Ramos (cell line): ENCODE results near the gene STPG3.

Experiments used
- in situ Hi-C: fragments of 300-500 bp; cut with MboI; formaldehyde crosslinking; loops from one replicate; pipeline ENCODE4 v1.14.3; 2022; ENCODE audit warnings: low sequenced_read_pairs; ENCODE audit not compliant: unreplicated experiment

STPG3 gene

GRCh38 chr9:137243266-137243625, 7.8 kb upstream of the STPG3 start:
- in situ Hi-C loops: loop anchor here (25.0 kb wide), 1 partner anchor 456 kb away; the partner anchor contains the start of genes CCDC183 and TMEM141

DNA sequence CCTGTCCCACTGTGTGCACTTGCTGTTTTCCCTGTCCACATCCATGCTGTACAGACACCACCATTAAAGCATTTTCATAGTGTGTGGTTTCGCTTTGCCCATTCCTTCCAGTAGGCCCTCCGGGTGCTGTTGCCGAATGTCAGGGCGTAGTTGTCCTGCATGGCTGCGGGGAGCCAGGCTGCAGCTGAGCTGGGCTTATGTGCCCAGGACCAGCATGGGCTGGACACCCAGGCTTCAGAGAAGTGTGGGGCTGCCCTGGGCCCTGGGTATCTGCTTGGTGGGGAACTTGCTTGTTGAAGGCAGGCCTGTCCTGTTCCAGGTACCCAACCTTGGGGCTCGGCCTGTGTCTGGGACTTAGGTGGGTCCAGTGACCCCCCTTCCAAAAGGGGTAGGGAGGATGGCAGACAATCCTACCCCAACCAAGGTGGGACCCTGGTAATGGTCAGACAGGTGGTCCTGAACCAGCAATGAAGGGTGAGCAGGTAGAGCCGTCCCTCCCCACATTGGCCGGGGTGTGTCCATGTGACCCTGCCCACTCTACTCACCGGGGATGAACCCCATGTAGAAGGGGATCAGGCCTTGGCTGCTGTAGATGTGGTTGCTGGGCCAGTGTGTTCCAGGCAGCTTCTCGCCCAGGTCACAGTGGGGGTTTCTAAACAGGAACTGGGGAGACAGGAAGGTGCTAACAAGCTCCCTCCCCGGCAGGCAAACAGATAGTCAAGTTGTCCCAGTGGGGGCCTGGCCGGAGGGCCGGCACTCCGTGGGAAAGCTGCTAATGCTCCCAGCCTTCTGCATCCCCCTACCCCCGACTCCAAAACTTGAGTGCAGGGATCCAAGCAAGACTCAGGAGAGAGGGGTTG, 7.2 kb upstream of the STPG3 start:
- in situ Hi-C loops: loop anchor here (25.0 kb wide), 1 partner anchor 457 kb away; the partner anchor contains the start of genes CCDC183 and TMEM141

- in situ Hi-C loops: loop anchor here (25.0 kb wide), 1 partner anchor 457 kb away; the partner anchor contains the start of genes CCDC183 and TMEM141
Measured at GRCh38 chr9:137244486-137245449, 6.3 kb upstream of the STPG3 start.

DNA sequence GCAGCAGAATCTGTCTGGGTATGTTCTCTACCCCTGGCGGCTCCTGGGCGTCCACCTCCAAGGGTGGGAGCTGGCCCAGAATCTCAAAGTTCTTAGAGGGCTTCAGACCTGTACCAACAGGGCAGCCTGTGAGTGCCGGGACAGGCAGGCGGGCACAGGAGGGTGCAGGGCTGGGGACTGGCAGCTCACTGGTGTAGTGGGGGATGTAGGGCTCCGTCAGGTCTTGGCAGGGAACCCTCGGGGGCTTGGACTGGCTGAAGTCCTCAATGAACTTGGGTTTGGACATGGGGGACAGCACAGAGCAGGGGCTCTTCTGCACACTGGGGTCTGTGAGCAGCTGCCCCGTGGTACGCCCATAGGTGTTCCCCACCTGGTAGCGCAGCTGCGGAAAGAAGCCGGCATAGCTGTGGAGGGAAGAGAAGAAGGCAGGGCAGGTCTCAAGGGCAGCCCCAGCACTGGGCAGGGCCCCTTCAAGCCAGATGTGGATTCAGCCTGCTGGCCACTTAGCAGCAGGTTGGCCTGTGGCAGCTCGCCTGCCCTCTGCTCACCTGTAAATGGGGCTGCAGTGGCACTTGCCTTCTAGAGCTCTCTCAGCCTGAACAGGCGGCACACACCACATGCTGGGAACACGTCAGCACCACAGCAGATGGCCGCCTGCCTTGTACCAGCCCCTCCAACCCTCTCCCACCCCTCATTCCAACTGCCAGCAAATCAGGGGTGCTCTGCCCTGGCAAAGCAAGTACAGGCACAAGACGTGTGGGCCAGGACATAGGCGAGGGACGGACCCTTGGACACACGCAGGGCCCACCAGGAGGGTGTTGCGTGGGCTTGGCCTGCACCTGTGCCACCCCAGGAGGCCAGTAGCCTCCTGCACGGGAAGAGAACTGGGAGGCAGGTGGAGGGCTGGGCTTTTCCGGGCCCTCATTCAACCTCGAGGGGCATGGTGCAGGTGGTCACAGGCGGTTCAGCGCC, 5.3 kb upstream of the STPG3 start:
- in situ Hi-C loops: loop anchor here (25.0 kb wide), 1 partner anchor 458 kb away; the partner anchor contains the start of genes CCDC183 and TMEM141

GRCh38 chr9:137247135-137247915, 3.8 kb upstream of the STPG3 start:
- in situ Hi-C loops: loop anchor here (25.0 kb wide), 1 partner anchor 460 kb away; the partner anchor contains the start of genes CCDC183 and TMEM141

DNA sequence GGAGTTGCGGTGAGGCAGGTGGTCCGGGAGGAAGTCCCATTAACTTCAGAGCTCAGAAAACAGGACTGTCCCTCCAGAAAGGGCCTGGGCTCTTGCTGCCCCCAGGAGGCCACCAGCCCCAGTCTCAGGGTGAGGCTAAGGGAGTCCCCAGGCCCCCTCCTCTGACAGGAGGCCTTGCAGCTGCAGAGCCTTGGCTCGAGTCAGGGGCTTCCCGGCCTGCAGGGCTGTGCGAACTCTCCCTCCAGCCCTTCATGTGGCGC, 3.2 kb upstream of the STPG3 start:
- in situ Hi-C loops: loop anchor here (25.0 kb wide), 1 partner anchor 461 kb away; the partner anchor contains the start of genes CCDC183 and TMEM141

GRCh38 chr9:137250329-137251193, 525 bp upstream of the STPG3 start:
- in situ Hi-C loops: no loop called here

- in situ Hi-C loops: no loop called here
Measured at GRCh38 chr9:137251490-137252268, 593 bp downstream of the STPG3 start.

GRCh38 chr9:137252555-137253506, 1.7 kb downstream of the STPG3 start:
- in situ Hi-C loops: no loop called here

- in situ Hi-C loops: no loop called here
Measured at GRCh38 chr9:137253717-137254623, 2.9 kb downstream of the STPG3 start.

DNA sequence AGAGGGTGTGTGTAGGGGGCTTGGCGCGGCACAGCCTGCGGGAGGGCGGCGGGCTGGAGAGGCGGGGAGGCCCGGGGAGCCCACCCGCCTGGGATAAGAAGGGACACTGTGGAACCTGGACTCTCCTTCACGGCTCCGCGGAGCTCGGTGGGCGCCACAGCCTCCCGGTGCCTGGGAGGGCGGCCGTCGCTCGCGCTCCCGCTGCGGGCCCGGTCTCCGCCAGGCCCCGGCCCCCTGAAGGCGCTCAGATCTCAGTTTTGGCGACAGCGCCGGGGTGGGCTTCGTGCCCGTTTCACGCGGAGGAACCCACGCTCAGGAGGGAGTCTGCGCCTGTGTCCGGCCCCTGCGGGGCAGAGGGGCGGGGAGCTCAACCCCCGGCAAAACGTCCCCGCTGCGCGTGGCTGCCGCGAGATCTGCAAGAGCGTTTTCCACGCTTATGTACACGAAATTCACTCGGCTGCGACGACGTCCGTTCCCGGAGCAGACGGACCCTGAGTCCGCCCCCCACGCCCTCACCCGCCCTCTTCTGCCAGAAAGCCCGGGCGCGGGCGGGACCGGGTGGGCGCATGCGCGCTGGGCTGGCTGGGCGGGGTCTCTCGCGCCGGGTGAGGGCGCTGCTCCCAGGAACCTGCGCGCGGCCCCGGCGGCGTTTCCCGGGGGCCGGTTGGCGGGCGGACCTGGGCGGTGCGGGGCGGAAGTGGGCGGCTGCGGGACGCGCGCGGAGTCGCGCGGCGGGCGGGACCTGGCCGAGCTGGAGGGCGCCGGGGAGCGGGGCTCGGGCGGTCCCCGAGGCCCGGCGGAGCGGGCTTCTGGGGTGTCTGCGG, 3.8 kb downstream of the STPG3 start, which contains the start of gene NELFB:
Gene NELFB (plus strand): TSS at position 704 of the 824 bp plus-strand sequence.
- in situ Hi-C loops: no loop called here

GRCh38 chr9:137255448-137256114, 4.5 kb downstream of the STPG3 start:
- in situ Hi-C loops: no loop called here

GRCh38 chr9:137256362-137256761, 5.3 kb downstream of the STPG3 start:
- in situ Hi-C loops: no loop called here

GRCh38 chr9:137256856-137257255, 5.8 kb downstream of the STPG3 start:
- in situ Hi-C loops: no loop called here
